ENCODE data around the gene ISCU. TPM values are rescaled to one million over a fixed set of nuclear protein-coding genes. Genes with fewer than 3 reads are reported as not detected.

The ISCU gene
- total RNA-seq, 4 donors from 2014 or later, result 207 to 257 (median 242) TPM

GRCh38 chr12:108602209-108602705 lies 39.9 kb downstream of the ISCU start:
- H3K27ac ChIP-seq (replicated peaks in 1 of 4), result no peak overlapping the region
- WGBS, result 95% methylated on average over 9 of the region's 9 CpGs
- intact Hi-C loops (cut with DNase I), result no loop called here
- DNase-seq (ENCODE audit: extremely low spot score), result no peak
- H3K27me3 ChIP-seq, result peaks cover 0 to 6% (median 0%) of the 10 kb centered on the region in 4 donors
- TF ChIP-seq CTCF (IDR thresholded peaks at IDR 0.05), result no peak
- TF ChIP-seq EP300 (IDR thresholded peaks at IDR 0.05), result no peak
- TF ChIP-seq POLR2A (IDR thresholded peaks at IDR 0.05; ENCODE audit: low read depth), result no peak
- no peak for TF ChIP-seq POLR2AphosphoS5 (IDR thresholded peaks at IDR 0.05)
- H3K4me3 ChIP-seq, result no peak overlapping the region
- no peaks in the 10 kb centered on the region for H3K9me3 ChIP-seq
- H3K4me1 ChIP-seq, result peaks cover 0 to 7% (median 2%) of the 10 kb centered on the region in 4 donors
- H3K36me3 ChIP-seq, result no peaks in the 10 kb centered on the region

- DNase-seq (ENCODE audit: extremely low spot score), result no peak
- Histone ChIP-seq H3K4me3 (no peak overlapping the region), H3K36me3 (no peaks in the 10 kb centered on the region), H3K9me3 (no peaks in the 10 kb centered on the region), H3K27me3 (peaks cover 0 to 6% (median 0%) of the 10 kb centered on the region in 4 donors), H3K4me1 (no peaks in the 10 kb centered on the region), H3K27ac (replicated peaks in 1 of 4) (no peak overlapping the region)
- WGBS, result 82% methylated on average over 4 of the region's 15 CpGs
- intact Hi-C loops (cut with DNase I), result no loop called here
- no peak for TF ChIP-seq EP300 (IDR thresholded peaks at IDR 0.05)
- no peak for TF ChIP-seq POLR2AphosphoS5 (IDR thresholded peaks at IDR 0.05)
- no peak for TF ChIP-seq CTCF (IDR thresholded peaks at IDR 0.05)
- no peak for TF ChIP-seq POLR2A (IDR thresholded peaks at IDR 0.05; ENCODE audit: low read depth)
Observed at GRCh38 chr12:108602976-108603704, 40.7 kb downstream of the ISCU start.

GRCh38 chr12:108603743-108604142 lies 41.3 kb downstream of the ISCU start:
- Histone ChIP-seq H3K4me1 (peaks cover 0 to 2% (median 0%) of the 10 kb centered on the region in 4 donors), H3K9me3 (no peaks in the 10 kb centered on the region), H3K4me3 (no peak overlapping the region), H3K27me3 (peaks cover 0 to 10% (median 0%) of the 10 kb centered on the region in 4 donors), H3K36me3 (no peaks in the 10 kb centered on the region), H3K27ac (replicated peaks in 1 of 4) (no peak overlapping the region)
- intact Hi-C loops (cut with DNase I), result no loop called here
- TF ChIP-seq POLR2A (IDR thresholded peaks at IDR 0.05; ENCODE audit: low read depth), result no peak
- no peak for TF ChIP-seq EP300 (IDR thresholded peaks at IDR 0.05)
- TF ChIP-seq POLR2AphosphoS5 (IDR thresholded peaks at IDR 0.05), result no peak
- TF ChIP-seq CTCF (IDR thresholded peaks at IDR 0.05), result no peak
- WGBS, result 89% methylated on average over 4 of the region's 4 CpGs
- no peak for DNase-seq (ENCODE audit: extremely low spot score)

GRCh38 chr12:108604208-108604941 lies 42.0 kb downstream of the ISCU start:
- H3K27ac ChIP-seq (replicated peaks in 1 of 4), result no peak overlapping the region

More at GRCh38 chr12:108604208-108604941, 42.0 kb downstream of the ISCU start:
- DNase-seq (ENCODE audit: extremely low spot score), result no peak
- intact Hi-C loops (cut with DNase I), result no loop called here
- no peak for TF ChIP-seq POLR2AphosphoS5 (IDR thresholded peaks at IDR 0.05)
- TF ChIP-seq EP300 (IDR thresholded peaks at IDR 0.05), result no peak
- TF ChIP-seq CTCF (IDR thresholded peaks at IDR 0.05), result no peak
- no peak for TF ChIP-seq POLR2A (IDR thresholded peaks at IDR 0.05; ENCODE audit: low read depth)
- no peaks in the 10 kb centered on the region for H3K36me3 ChIP-seq
- no peaks in the 10 kb centered on the region for H3K9me3 ChIP-seq
- peaks cover 1 to 8% (median 3%) of the 10 kb centered on the region in 4 donors for H3K4me1 ChIP-seq
- H3K4me3 ChIP-seq, result no peak overlapping the region
- WGBS, result 57% methylated on average over 14 of the region's 14 CpGs
- peaks cover 0 to 14% (median 0%) of the 10 kb centered on the region in 4 donors for H3K27me3 ChIP-seq

Measured in esophagus muscularis mucosa (tissue), 4 donors.